B cell (primary cell): ENCODE measurements around the gene RMDN2.

Source experiments
- CTCF ChIP-seq: fragments of 200-600 bp; IDR thresholded peaks from one replicate; pipeline ENCODE4 v1.8.0; 2022; ENCODE audit warnings: antibody characterized with exemption, mild to moderate bottlenecking
- EZH2 ChIP-seq: IDR thresholded peaks from 2 replicates; pipeline ENCODE4 v1.6.1; 2012; ENCODE audit warnings: borderline replicate concordance, low read depth, mild to moderate bottlenecking, moderate library complexity, low read length; ENCODE audit not compliant: insufficient read depth, poor library complexity, severe bottlenecking

DNA sequence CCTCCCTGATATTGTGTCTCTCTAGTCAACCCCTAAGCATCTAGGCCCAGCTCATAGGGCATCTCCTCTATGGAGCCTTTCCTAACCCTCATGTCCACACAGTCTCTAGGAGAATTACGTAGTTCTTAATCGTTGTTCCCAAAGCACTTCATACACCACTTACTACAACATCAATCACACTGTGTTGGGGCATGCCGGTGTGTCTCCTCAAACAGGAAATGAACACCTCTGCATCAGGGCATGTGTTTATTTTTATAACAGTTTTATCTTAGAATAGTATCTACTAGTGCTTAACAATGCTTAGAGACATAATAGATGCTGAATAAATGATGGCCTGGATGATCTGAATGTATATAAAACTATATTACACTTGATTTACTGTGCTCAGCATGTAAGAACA, 131.1 kb downstream of the RMDN2 start:
- TF ChIP-seq CTCF (no peak), EZH2 (no peak)
